ENCODE measurements around the gene STAC2. TPM values are rescaled to one million over a fixed set of nuclear protein-coding genes. Genes with fewer than 3 reads are reported as not detected.

STAC2 gene
- total and polyA plus RNA-seq, 2 of the 13 experiments (the other 11 are each of a cell fraction or from before 2014, with no cell fraction given), result not detected

DNA sequence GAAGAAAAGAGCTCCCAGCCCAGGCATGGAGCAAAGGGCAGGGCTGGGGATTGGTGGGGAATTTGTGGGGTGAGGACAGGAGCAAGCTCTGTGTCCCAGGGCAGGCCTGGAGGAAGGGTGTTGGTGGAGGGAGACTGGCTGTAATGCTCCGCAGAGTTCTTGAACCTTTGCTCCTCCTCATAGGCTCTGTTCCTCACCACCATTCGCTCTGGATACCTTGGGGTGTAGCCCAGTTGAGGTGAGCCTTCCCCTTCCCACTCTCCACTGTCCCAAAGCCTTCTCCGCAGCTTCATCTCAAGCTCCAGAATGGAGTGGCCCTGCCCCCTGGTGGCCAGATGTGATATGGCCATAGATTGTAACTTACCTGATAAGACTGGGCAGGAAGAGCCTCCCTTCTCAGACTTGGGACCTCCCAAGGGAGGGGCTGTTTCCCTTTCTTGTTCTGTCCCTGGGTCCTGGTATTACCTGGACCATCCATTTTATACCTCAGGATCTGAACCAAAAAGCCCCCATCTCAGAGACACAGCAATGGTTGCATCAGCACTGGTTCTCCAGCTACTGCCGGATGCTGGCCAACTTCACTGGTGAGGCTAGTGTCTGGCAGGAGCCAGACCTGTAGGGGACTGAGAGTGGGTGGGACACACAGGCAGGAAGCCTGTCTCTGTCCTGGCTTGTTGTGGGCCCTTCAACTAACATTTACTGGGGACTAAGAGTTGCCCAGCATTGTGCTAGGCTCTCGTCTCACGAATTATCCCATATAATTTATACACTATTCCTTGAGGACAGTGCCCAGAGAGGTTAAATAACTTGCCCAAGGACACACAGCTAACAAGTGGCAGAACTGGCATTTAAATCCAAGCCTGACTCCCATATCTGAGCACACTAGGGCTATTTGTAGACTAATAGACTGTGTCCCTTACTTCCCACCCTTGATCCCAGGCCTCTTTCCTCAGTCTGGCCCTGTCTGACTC, 19.1 kb upstream of the STAC2 start (continued):
- TF ChIP-seq, protein P1, sequence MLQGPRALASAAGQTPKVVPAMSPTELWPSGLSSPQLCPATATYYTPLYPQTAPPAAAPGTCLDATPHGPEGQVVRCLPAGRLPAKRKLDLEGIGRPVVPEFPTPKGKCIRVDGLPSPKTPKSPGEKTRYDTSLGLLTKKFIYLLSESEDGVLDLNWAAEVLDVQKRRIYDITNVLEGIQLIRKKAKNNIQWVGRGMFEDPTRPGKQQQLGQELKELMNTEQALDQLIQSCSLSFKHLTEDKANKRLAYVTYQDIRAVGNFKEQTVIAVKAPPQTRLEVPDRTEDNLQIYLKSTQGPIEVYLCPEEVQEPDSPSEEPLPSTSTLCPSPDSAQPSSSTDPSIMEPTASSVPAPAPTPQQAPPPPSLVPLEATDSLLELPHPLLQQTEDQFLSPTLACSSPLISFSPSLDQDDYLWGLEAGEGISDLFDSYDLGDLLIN (CRISPR knock-in tag; IDR thresholded peaks at IDR 0.05; ENCODE audit: borderline replicate concordance), result no peak
- TF ChIP-seq ZNF547 (CRISPR knock-in tag; IDR thresholded peaks at IDR 0.05) (0 out of 2 replicates have a peak, but pooled peaks have one; percentile 53), TARDBP (CRISPR knock-in tag; IDR thresholded peaks at IDR 0.05) (peak; percentile 30; the same call in 1 of the 2 replicates), CC2D1A (CRISPR knock-in tag; IDR thresholded peaks at IDR 0.05) (no peak), ZNF746 (CRISPR knock-in tag; IDR thresholded peaks at IDR 0.05) (no peak), PAWR (CRISPR knock-in tag; IDR thresholded peaks at IDR 0.05; ENCODE audit: borderline replicate concordance) (no peak), MXI1 (IDR thresholded peaks at IDR 0.05; ENCODE audit: borderline replicate concordance, low read depth, low read length) (no peak), ZNF451 (CRISPR knock-in tag; IDR thresholded peaks at IDR 0.05) (no peak), KAT8 (CRISPR knock-in tag; IDR thresholded peaks at IDR 0.05) (0 out of 2 replicates have a peak, but pooled peaks have one; percentile 30), ZNF180 (CRISPR knock-in tag; IDR thresholded peaks at IDR 0.05; ENCODE audit: borderline replicate concordance, low read depth) (no peak), NAIF1 (CRISPR knock-in tag; IDR thresholded peaks at IDR 0.05; ENCODE audit: borderline replicate concordance) (no peak), ZNF709 (CRISPR knock-in tag; IDR thresholded peaks at IDR 0.05) (no peak), TRIM24 (CRISPR knock-in tag; IDR thresholded peaks at IDR 0.05) (no peak), ZNF850 (CRISPR knock-in tag; conservative IDR thresholded peaks at IDR 0.05) (no peak), ZNF296 (CRISPR knock-in tag; conservative IDR thresholded peaks at IDR 0.05) (no peak), POLR2G (IDR thresholded peaks at IDR 0.05; ENCODE audit: low read depth, low read length) (0 out of 2 replicates have a peak, but pooled peaks have one; percentile 7), PAX8 (CRISPR knock-in tag; IDR thresholded peaks at IDR 0.05; ENCODE audit: borderline replicate concordance) (no peak), ZNF382 (CRISPR knock-in tag; IDR thresholded peaks at IDR 0.05; ENCODE audit: borderline replicate concordance) (no peak), KLF6 (CRISPR knock-in tag; IDR thresholded peaks at IDR 0.05) (no peak), ZNF776 (CRISPR knock-in tag; IDR thresholded peaks at IDR 0.05) (no peak), CHCHD3 (CRISPR knock-in tag; IDR thresholded peaks at IDR 0.05) (no peak), FOXK2 (IDR thresholded peaks at IDR 0.05) (no peak)
- TF ChIP-seq, protein P2, sequence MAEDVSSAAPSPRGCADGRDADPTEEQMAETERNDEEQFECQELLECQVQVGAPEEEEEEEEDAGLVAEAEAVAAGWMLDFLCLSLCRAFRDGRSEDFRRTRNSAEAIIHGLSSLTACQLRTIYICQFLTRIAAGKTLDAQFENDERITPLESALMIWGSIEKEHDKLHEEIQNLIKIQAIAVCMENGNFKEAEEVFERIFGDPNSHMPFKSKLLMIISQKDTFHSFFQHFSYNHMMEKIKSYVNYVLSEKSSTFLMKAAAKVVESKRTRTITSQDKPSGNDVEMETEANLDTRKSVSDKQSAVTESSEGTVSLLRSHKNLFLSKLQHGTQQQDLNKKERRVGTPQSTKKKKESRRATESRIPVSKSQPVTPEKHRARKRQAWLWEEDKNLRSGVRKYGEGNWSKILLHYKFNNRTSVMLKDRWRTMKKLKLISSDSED (CRISPR knock-in tag; IDR thresholded peaks at IDR 0.05), result no peak
- TF ChIP-seq, protein P3, sequence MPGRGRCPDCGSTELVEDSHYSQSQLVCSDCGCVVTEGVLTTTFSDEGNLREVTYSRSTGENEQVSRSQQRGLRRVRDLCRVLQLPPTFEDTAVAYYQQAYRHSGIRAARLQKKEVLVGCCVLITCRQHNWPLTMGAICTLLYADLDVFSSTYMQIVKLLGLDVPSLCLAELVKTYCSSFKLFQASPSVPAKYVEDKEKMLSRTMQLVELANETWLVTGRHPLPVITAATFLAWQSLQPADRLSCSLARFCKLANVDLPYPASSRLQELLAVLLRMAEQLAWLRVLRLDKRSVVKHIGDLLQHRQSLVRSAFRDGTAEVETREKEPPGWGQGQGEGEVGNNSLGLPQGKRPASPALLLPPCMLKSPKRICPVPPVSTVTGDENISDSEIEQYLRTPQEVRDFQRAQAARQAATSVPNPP (CRISPR knock-in tag; IDR thresholded peaks at IDR 0.05), result no peak
- TF ChIP-seq, protein P4, sequence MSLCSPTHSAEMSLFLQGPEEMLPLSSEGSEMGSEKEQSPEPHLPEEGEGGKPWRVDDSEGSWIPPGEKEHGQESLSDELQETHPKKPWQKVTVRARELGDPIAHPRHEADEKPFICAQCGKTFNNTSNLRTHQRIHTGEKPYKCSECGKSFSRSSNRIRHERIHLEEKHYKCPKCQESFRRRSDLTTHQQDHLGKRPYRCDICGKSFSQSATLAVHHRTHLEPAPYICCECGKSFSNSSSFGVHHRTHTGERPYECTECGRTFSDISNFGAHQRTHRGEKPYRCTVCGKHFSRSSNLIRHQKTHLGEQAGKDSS (CRISPR knock-in tag; IDR thresholded peaks at IDR 0.05; ENCODE audit: borderline replicate concordance, low read depth), result no peak
- TF ChIP-seq, protein P5, sequence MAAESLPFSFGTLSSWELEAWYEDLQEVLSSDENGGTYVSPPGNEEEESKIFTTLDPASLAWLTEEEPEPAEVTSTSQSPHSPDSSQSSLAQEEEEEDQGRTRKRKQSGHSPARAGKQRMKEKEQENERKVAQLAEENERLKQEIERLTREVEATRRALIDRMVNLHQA (CRISPR knock-in tag; IDR thresholded peaks at IDR 0.05), result no peak
